ENCODE results near the gene TAS1R1. TPM values are rescaled to one million over a fixed set of nuclear protein-coding genes. Genes with fewer than 3 reads are reported as not detected.

Gene TAS1R1
- total RNA-seq, 1 donor from 2014 or later = not detected

GRCh38 chr1:6570100-6570499 lies 15.0 kb downstream of the TAS1R1 start:
- TF ChIP-seq CTCF (IDR thresholded peaks at IDR 0.05; ENCODE audit: insufficient read depth, low read length, poor library complexity, severe bottlenecking) = no peak
- H3K4me3 ChIP-seq (ENCODE audit: low read depth, low read length) = no peak overlapping the region
- H3K36me3 ChIP-seq (ENCODE audit: control insufficient read depth, insufficient read depth, low read length) = no peaks in the 10 kb centered on the region
- DNase-seq (ENCODE audit: low read depth) = no peak
- H3K27me3 ChIP-seq (ENCODE audit: control insufficient read depth, insufficient read depth, low read length) = peaks cover 15% of the 10 kb centered on the region

- Histone ChIP-seq H3K36me3 (ENCODE audit: control insufficient read depth, insufficient read depth, low read length) (no peaks in the 10 kb centered on the region), H3K4me3 (ENCODE audit: low read depth, low read length) (no peak overlapping the region), H3K27me3 (ENCODE audit: control insufficient read depth, insufficient read depth, low read length) (peaks cover 8% of the 10 kb centered on the region)
- no peak for DNase-seq (ENCODE audit: low read depth)
- TF ChIP-seq CTCF (IDR thresholded peaks at IDR 0.05; ENCODE audit: insufficient read depth, low read length, poor library complexity, severe bottlenecking) = no peak
These were observed 15.9 kb downstream of the TAS1R1 start for GRCh38 chr1:6570987-6571386.

- H3K27me3 ChIP-seq (ENCODE audit: control insufficient read depth, insufficient read depth, low read length) = peaks cover 7% of the 10 kb centered on the region
- DNase-seq (ENCODE audit: low read depth) = no peak
These were observed 17.7 kb downstream of the TAS1R1 start for GRCh38 chr1:6572653-6573383.

GRCh38 chr1:6574025-6574620 lies 19.0 kb downstream of the TAS1R1 start:
- peaks cover 7% of the 10 kb centered on the region for H3K27me3 ChIP-seq (ENCODE audit: control insufficient read depth, insufficient read depth, low read length)
- no peaks in the 10 kb centered on the region for H3K36me3 ChIP-seq (ENCODE audit: control insufficient read depth, insufficient read depth, low read length)
- no peak for DNase-seq (ENCODE audit: low read depth)
- no peak for TF ChIP-seq CTCF (IDR thresholded peaks at IDR 0.05; ENCODE audit: insufficient read depth, low read length, poor library complexity, severe bottlenecking)
- no peak overlapping the region for H3K4me3 ChIP-seq (ENCODE audit: low read depth, low read length)

More at GRCh38 chr1:6572653-6573383, 17.7 kb downstream of the TAS1R1 start:
- H3K4me3 ChIP-seq (ENCODE audit: low read depth, low read length) = no peak overlapping the region
- TF ChIP-seq CTCF (IDR thresholded peaks at IDR 0.05; ENCODE audit: insufficient read depth, low read length, poor library complexity, severe bottlenecking) = no peak
- no peaks in the 10 kb centered on the region for H3K36me3 ChIP-seq (ENCODE audit: control insufficient read depth, insufficient read depth, low read length)

- peaks cover 7% of the 10 kb centered on the region for H3K27me3 ChIP-seq (ENCODE audit: control insufficient read depth, insufficient read depth, low read length)
- no peak for TF ChIP-seq CTCF (IDR thresholded peaks at IDR 0.05; ENCODE audit: insufficient read depth, low read length, poor library complexity, severe bottlenecking)
- no peak overlapping the region for H3K4me3 ChIP-seq (ENCODE audit: low read depth, low read length)
- no peak for DNase-seq (ENCODE audit: low read depth)
- no peaks in the 10 kb centered on the region for H3K36me3 ChIP-seq (ENCODE audit: control insufficient read depth, insufficient read depth, low read length)
These were observed 19.7 kb downstream of the TAS1R1 start for GRCh38 chr1:6574818-6575217.

Measured in kidney epithelial cell (primary cell).